AG09319 (cell line): ENCODE measurements around the gene KRT82.

Source experiments
- DNase-seq: peaks from one replicate; pipeline ENCODE4 v3.0.0-alpha.2; 2010; ENCODE audit warnings: low read depth; ENCODE audit errors: extremely low read depth
- CTCF ChIP-seq: IDR thresholded peaks from 2 replicates; pipeline ENCODE4 v1.5.1; 2011; ENCODE audit warnings: low read depth, mild to moderate bottlenecking, inconsistent platforms, low read length, moderate library complexity

The KRT82 gene

GRCh38 chr12:52353766-52354165 lies 52.4 kb downstream of the KRT82 start:
- no peak for TF ChIP-seq CTCF
- DNase-seq, result no peak

- TF ChIP-seq CTCF, result no peak
- DNase-seq, result no peak
Measured at GRCh38 chr12:52352951-52353350, 53.2 kb downstream of the KRT82 start.

GRCh38 chr12:52351196-52352059 lies 54.7 kb downstream of the KRT82 start:
- TF ChIP-seq CTCF, result no peak
- DNase-seq, result no peak

GRCh38 chr12:52350786-52351185 lies 55.3 kb downstream of the KRT82 start:
- TF ChIP-seq CTCF, result no peak

GRCh38 chr12:52350021-52350620 lies 56.0 kb downstream of the KRT82 start:
- no peak for TF ChIP-seq CTCF
- no peak for DNase-seq

More at GRCh38 chr12:52350786-52351185, 55.3 kb downstream of the KRT82 start:
- no peak for DNase-seq

GRCh38 chr12:52349196-52349595 lies 56.9 kb downstream of the KRT82 start:
- no peak for DNase-seq
- no peak for TF ChIP-seq CTCF
